GM18858 (cell line): ENCODE results near the gene MTG1.
"Not testable (repeated sequence)": the region's sequence is repeated elsewhere in the genome, so short reads cannot be mapped to it uniquely, and the experiment has no call there.

Experiments used
- ATAC-seq: cut with Tn5 transposase; IDR thresholded peaks from one replicate; pipeline ENCODE4 v1.9.1; 2021; ENCODE audit not compliant: unreplicated experiment

The MTG1 gene

DNA sequence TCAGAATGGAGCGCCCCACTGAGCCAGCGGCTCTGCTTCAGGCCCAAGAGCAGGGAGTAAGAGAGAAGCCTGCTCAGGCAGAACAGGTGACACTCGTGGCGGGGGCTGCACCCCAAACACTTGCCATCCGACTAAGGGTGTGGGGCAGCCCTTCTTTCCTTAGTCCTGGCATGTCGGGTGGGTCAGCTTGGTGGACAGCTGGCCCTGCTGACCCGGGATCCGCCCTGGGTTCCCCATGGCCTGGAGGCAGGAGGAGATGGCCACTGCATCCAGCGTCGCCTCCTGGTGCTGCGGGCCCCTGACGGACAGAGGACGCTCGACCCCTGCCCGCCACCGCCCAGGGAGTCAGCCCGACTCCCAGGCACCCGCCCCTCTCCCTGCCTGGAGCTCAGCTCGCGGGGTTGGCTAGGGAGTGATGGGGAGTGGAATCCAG, 16.1 kb upstream of the MTG1 start:
- no peak for ATAC-seq

DNA sequence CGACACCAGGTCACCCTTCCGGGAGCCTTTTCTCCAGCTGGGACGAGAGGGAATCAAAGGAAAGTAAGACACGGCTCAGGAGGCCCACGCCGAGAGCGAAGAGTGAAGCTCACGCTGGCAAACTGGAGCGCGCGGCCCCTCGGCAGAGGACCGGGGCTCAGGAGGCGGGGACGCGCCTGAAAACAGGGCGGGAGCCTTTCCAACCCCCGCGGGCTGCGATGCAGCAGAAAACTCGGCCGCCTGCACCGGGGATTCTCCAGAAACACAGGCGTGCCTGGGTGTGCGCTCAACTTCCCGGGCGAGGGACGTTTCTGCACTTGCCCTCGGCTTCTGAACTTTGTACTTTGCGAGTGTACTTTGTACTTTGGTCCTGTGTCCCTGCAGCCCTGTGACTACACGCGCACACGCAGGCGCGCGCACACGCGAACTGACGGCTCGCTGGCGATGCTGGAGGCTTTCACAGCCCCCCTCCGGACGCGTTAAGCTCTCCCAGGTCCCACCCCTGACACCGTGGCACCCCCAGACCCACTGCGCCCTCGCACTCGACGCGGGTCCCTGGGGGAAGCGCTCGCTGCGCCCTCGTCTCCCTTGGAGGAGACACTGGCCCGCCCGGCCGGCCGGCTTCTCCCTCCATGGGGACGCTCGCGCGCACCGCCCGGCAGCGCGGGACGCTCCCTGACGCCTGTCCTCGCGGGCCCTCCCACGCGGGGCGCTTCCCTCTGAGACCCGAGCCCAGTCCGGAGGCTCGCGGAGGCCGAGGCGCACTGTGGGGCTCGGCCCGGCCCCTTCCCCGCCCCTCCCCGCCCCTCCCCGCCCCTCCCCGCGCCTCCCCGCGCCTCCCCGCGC, 15.5 kb upstream of the MTG1 start:
- ATAC-seq = no peak

DNA sequence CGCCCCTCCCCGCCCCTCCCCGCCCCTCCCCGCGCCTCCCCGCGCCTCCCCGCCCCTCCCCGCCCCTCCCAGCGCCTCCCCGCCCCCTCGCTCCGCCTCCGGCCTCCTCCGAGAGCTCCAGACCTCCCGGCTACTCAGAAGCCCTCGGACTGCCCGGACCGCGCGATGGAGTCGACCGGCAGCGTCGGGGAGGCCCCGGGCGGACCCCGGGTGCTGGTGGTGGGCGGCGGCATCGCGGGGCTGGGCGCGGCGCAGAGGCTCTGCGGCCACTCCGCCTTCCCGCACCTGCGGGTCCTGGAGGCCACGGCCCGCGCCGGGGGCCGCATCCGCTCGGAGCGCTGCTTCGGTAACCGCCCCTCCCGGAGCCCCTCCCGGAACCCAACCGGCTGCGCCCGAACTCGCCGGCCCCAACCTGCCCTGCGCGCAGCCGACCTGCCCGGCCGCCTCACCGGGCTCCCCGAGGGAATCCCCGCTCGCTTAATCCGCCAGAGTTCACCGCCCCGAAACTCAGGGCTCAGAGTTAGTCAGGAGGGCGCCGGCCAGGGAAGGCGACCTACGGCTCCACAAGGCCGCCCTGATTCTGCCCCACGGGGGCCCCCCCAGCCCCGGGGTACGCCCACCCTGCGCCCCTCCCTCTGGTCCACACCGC, 14.7 kb upstream of the MTG1 start, which contains the start of gene PAOX:
Gene PAOX (plus strand): TSS at position 111 of the 649 bp plus-strand sequence. CDS start 55 bp downstream, at position 166.
- peak; percentile 36 for ATAC-seq

DNA sequence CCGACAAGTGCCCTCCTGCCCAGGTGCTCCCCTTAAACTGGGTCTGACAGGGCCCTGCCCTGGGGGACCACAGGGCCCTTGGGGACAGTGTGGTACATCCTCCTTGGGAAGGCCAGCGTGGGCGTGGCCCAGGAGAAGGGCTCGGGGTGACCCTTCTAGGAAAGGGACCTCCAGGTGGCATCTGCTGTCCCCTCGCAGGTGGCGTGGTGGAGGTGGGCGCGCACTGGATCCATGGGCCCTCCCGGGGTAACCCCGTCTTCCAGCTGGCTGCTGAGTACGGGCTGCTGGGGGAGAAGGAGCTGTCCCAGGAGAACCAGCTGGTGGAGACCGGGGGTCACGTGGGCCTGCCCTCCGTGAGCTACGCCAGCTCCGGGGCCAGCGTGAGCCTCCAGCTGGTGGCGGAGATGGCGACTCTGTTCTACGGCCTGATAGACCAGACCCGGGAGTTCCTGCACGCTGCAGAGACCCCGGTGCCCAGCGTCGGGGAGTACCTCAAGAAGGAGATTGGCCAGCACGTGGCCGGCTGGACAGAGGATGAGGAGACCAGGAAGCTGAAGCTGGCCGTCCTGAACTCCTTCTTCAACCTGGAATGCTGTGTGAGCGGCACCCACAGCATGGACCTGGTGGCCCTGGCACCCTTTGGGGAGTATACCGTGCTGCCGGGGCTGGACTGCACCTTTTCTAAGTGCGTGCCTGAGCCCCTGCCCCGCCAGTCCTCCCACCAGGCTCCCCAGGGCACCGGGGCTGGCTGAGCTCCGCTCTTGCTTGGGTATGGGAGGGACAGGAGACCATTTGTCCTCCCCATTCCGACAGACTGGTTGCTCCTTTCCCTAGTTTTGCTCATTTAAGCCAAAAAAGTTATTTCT, 13.9 kb upstream of the MTG1 start:
- ATAC-seq = no peak

DNA sequence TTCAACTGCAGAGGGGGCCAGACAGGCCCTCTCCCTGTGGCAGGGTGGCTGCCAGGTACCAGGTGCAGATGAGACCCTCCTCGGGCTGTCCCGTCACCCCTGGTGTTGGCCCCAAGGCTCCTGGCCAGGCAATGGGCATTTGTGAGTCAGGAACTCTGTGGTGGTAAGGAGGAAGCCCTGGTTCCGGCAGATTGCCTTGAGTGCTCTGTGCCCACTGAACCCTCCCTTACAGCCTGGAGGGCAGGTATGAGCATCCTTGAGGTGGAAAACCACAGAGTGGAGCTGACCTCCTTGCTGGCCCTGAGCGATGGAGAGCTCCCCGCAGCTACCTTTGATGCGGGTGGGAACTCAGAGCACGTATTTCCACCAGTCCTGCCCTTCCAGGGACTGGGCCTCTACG, 12.9 kb upstream of the MTG1 start:
- no peak for ATAC-seq

DNA sequence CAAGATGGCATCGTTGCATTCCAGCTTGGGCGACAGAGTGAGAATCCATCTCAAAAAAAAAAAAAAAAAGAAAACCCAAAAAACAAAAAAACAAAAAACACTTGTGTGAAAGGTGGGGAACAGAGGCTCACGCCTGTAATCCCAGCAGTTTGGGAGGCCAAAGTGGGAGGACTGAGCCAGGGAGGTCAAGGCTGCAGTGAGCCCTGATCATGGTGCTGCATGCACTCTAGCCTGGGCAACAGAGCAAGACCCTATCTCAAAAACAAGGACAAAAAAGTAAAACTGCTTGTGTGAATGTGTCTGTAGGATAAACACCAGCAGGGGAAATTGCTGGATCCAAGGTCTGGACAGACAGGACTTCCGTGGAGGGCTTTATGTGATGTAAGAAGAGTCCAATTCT, 10.4 kb upstream of the MTG1 start:
- no peak for ATAC-seq

DNA sequence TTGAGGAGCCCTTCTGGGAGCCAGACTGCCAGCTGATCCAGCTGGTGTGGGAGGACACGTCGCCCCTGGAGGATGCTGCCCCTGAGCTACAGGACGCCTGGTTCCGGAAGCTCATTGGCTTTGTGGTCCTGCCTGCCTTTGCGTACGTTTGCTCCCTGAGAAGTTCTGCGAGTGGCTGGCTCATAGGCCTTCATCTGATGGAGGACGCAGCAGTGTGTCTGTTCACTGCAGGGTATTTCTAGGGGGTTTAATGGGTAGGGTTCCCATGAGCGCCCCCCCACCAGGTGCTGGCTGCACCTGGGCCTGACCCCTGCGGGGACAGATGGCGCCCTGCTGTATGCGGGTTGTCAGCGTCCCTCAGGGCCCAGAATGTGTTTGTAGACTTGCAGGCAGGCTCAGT, 9.9 kb upstream of the MTG1 start:
- no peak for ATAC-seq

DNA sequence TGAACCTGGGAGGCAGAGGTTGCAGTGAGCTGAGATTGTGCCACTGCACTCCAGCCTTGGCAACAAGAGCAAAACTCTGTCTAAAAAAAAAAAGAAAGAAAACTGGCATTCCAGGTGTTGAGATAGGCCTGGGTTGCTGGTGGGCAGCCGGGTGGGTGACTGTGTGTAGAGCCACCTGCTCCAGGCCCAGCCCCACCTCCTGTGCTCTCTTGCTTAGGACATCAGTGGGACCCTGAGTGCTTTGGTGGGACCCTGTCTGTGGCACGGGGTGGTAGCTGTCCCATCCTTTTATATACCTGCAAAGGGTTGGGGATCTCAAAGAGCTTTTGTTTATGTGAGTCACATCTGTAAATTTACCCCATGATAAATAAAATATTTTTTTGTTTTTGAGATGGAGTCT, 8.7 kb upstream of the MTG1 start:
- ATAC-seq = no peak

DNA sequence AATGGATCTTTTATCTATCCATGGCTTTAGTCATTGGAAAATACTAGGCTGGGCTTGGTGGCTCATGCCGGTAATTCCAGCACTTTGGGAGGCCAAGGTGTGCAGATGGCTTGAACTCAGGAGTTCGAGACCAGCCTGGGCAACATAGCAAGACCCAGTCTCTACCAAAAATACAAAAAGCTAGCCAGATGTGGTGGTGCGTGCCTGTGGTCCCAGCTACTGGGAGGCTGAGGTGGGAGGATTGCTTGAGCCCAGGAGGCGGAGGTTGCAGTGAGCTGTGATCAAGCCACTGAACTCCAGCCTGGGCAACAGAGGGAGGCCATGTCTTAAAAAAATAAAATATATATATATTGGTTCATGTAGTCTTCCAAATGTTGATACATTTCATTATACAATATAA, 7.0 kb upstream of the MTG1 start:
- ATAC-seq = not testable (repeated sequence)

DNA sequence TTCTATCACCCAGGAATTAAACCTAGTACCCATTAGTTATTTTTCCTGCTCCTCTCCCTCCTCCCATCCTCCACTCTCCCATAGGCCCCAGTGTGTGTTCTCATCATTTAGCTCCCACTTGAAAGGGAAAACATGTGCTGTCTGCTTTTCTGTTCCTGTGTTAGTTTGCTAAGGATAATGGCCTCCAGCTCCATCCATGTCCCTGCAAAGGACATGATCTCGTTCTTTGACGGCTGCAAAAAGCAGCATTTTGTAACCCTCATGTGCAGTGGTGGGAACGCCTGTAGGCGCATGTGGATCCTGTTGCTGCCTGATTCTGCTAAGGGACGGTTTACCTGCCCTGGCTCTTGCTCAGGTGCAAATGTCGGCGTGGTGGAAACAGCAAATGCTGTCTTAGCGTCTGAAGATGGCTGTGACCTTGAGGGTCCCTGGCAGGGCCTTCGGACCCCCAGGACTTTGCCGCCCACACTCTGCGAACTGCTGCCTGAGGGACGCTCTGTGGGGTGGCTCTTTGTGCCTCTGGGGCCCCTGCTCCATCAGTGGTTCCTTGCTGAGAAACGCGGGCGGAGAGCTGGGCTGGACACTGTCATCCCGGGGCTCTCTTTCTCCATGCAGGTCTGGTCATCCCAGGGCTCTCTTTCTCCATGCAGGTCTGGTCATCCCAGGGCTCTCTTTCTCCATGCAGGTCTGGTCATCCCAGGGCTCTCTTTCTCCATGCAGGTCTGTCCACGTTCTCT, 5.6 kb upstream of the MTG1 start:
- ATAC-seq = no peak

DNA sequence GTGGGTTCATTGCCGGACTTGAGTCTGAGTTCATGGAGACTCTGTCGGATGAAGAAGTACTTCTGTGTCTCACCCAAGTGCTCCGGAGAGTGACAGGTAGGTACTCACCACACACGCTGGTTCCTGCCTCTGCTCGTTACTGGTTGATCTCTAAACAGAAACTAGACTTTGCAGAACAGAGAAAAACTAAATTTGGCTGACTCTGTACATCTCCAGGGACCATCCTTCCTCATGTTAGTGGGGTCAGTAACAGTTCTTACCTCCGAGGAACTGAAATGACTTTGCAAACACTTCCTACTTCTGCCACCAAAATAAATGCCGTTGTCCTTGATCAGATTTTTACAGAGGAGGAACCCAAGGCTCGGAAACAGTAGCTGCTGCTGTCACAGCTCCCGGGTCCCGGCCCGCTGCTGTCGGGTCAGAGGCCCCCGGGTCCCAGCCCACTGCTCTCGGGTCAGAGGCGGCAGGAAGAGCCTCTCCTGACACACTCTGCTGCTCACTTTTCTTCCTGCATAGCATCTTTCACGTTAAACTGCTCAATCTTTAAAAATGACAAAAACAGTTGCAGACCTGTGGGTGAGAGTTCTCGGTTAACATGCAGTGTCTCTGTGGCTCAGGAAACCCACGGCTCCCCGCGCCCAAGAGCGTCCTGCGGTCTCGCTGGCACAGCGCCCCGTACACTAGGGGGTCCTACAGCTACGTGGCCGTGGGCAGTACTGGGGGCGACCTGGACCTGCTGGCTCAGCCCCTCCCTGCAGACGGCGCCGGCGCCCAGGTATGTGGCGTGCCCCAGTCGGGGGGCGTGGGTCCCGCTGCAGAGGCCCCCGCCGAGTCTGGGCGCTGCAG, 4.8 kb upstream of the MTG1 start:
- ATAC-seq = peak; percentile 83

DNA sequence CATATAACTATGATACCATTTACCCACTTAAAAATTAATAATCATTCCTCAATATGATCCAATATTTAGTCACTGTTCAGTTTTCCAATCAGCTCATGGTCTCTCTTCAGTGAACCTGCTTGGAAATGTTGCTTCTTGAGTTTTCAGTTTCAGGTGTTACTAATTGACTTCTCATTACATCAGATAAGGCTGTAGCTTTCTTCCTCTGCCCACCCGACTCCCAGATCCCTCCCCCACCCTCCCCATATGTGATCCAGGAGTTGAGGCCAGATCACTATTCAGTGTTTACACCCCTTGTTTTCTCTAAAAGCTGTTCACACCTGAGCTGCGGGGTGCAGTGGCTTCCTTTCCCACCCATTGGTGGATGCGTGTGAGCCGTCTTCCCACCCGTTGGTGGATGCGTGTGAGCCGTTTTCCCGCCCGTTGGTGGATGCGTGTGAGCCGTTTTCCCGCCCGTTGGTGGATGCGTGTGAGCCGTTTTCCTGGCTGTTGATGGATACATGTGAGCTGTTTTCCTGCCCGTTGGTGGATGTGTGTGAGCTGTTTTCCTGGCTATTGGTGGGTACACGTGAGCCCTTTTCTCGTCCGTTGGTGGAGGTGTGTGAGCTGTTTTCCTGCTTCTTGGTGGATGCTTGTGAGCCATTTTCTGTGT, 3.2 kb upstream of the MTG1 start:
- no peak for ATAC-seq

DNA sequence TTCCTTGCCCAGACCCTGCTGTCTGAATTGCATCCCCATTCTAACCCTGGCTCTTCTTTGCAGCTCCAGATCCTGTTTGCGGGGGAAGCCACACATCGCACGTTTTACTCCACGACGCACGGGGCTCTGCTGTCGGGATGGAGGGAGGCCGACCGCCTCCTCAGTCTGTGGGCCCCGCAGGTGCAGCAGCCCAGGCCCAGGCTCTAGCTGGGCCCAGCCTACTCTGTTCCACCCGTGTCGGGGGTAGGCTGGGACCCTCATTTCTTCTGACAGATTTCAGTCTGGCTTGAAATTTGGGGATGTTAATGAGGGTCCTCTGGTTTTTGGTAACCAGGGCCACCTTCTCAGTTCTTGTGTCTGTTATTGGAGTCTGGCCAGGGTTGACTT, 2.7 kb upstream of the MTG1 start:
- no peak for ATAC-seq

DNA sequence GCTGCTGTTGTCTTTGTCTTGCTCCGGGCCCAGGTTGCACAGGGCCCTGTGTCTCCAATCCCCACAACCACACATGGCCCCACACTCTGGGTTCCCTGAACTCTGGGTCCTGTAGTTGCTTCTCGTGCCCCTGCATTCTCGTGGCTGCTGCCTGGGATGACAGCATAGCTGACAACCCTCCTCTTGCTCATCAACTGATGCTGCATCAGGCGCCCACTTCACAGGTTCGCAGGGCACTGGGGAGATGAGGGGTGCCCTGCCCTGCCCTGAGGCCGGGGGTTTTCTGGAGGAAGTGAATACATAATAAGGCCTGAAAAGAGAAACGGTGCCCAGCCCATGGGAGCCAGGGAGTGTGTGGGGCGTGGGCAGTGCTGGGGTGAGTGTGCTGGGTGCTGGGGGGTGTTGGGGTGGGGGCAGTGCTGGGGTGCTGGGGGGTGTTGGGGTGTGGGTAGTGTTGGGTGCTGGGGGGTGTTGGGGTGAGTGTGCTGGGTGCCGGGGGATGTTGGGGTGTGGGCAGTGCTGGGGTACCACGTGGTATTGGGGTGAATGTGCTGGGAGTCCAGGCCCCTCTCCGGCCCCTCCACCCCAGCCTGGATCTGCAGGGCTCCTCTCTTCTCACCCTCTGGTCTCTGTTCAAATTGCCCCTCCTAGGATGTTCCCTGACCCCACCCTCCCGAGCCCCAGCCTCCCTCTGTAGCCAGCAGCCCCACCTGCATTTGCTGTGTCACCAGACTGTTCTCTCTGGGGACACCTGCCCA, 2.0 kb upstream of the MTG1 start:
- no peak for ATAC-seq

DNA sequence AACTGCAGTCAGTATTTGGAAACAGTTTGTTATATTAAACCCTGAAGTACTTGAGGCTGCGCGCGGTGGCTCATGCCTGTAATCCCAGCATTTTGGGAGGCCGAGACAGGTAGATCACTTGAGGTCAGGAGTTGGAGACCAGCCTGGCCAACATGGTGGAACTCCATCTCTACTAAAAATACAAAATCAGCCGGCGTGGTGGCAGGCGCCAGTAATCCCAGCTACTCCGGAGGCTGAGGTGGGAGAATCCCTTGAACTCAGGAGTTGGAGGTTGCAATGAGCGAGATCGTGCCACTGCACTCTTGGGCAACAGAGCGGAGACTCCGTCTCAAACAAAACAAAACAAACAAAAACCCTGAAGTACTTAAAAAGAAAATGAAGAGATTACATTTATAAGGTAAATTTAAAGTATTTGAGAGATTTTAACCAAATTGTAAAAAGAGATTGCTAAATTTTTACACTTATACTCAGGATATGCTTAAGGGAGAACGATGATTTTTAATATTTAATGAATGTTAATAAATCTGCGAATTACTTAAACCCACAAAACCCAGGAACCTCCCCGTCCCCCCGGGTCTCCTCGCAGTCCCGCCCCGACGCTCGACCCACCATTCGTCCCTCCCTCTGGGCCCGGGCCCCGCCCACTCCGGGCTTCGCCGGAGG, 425 bp upstream of the MTG1 start:
- no peak for ATAC-seq

DNA sequence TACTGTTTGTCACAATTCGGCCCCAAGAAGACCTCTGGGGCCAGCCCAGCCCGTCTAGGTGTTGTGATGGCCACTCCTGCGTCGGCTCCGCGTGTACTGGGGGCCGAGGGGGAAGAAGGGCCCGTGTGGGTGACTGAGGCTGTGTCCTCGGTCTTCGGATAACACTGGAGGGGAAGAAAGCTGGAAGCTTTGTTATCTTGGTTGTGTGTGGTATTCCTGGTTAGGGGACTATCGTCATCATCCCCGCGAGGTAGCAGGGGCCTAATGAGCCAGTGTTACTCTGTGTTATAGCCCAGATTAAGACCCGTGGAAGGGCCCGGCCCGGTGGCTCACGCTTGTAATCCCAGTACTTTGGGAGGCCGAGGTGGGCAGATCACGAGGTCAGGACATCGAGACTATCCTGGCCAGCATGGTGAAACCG, 854 bp downstream of the MTG1 start:
- ATAC-seq = no peak

DNA sequence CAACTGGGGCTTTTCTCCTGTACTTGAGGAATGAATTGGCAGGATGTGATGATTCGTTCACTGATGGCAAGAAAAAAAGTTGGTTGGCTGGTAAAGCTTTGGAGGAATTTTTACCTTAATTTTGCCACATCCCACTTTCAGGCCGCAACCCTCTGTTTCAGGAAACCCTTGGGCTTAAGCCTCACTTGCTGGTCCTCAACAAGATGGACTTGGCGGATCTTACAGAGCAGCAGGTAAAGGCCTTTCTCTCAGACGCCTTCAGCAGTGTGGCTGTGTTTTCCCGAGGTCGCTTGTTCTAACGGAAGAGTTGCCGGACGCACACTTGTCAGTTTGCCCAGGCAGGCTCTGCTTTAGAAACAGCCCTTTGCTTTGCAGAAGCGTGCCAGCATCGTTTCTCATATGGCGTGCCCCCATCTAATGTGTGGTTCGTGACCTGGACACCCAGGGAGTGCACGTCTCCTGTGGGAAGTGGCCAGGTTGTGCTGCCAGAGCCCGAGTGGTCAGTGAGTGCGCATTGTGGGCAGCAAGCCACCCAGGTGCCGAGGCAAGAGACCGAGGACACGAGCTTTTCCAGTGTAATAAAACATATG, 2.2 kb downstream of the MTG1 start:
- no peak for ATAC-seq

DNA sequence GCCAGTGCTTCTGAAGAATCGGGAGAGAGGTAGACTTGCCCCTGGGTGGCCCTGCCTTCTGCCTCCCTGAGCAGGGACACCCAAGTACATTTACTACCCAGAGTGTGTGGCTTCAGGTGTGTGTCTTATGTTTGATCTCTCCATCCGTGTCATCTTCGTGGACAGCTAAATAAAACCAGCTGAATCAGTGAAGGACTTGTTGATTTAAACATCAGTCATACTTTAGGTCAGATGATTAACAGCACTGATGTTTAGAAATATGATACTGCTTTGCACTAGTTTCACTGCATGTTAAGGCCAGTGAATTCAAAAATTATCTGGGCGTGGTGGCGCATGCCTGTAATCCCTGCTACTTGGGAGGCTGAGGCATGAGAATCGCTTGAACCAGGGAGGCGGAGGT, 4.0 kb downstream of the MTG1 start:
- ATAC-seq = no peak
